CD4-positive, alpha-beta T cell treated with Interleukin-15 for 1 hour (primary cell): ENCODE data around the gene TRAPPC8.
"Not testable (repeated sequence)": the region's sequence is repeated elsewhere in the genome, so short reads cannot be mapped to it uniquely, and the experiment has no call there.

Source experiments
- DNase-seq: peaks from one replicate; pipeline ENCODE4 v3.0.0-alpha.2; 2020

TRAPPC8 gene

GRCh38 chr18:31837879-31838278, 105.0 kb downstream of the TRAPPC8 start:
- DNase-seq = no peak

GRCh38 chr18:31835528-31836133, 107.3 kb downstream of the TRAPPC8 start:
- DNase-seq = no peak

GRCh38 chr18:31831903-31832302, 111.0 kb downstream of the TRAPPC8 start:
- no peak for DNase-seq

DNA sequence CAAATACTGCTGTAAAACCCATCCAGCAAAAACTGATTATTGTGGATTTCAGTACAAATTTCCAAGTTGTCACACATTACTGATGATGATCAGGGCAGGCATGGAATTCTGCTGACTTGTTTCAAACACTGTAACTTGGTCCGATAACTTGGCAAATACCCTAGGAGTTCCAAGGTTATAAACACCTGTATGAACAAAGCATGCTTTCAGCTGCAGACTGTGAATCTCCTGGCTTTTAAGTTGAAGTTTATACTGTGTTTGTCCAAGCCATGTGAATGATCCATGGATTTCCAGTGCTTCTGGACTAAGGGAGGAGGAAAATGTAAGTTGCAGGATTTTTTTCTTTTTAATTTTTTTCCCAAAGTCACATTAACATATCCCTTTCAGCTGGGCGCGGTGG, 112.2 kb downstream of the TRAPPC8 start:
- DNase-seq = no peak

GRCh38 chr18:31828613-31829012, 114.3 kb downstream of the TRAPPC8 start:
- DNase-seq = no peak

DNA sequence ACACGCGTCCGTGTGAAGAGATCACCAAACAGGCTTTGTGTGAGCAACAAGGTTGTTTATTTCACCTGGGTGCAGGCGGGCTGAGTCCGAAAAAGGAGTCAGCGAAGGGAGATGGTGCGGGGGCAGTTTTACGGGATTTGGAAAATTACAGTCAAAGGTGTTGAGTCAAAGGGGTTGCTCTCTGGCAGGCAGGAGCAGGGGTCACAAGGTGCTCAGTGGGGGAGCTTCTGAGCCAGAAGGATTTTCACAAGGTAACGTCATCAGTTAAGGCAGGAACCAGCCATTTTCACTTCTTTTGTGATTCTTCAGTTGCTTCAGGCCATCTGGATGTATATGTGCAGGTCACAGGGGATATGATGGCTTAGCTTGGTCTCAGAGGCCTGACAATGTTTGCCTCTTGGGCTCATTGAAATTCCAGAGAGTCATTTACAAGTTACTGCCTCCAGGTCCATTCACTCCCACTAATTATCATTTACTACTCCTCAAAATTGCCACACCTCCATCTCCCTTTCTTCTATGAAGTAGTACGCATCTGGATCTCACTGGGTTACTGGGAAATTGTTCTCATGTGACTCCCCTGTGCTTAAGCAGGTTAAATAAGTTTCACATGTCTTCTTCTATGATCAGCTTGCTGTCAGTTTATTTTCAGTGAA, 116.1 kb downstream of the TRAPPC8 start:
- DNase-seq = not testable (repeated sequence)

DNA sequence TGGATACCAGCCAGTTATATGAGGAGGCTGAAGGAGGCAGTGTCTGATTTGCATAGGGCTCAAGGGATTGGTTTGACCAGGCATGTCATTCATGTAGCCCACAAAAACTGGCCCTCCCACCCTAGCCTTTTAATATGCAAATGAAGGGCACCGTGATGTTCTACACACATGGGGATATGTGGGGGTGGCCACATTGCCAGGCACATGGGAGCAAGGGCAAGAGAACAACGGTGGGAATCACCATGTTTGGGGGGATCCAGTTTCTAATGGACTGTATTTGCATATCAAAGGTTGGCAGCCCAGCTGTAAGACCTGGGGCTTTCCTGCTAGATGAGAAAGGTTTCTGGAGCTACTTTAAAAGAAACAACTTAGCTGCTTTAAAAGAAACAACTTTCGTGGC, 117.2 kb downstream of the TRAPPC8 start:
- DNase-seq = no peak

DNA sequence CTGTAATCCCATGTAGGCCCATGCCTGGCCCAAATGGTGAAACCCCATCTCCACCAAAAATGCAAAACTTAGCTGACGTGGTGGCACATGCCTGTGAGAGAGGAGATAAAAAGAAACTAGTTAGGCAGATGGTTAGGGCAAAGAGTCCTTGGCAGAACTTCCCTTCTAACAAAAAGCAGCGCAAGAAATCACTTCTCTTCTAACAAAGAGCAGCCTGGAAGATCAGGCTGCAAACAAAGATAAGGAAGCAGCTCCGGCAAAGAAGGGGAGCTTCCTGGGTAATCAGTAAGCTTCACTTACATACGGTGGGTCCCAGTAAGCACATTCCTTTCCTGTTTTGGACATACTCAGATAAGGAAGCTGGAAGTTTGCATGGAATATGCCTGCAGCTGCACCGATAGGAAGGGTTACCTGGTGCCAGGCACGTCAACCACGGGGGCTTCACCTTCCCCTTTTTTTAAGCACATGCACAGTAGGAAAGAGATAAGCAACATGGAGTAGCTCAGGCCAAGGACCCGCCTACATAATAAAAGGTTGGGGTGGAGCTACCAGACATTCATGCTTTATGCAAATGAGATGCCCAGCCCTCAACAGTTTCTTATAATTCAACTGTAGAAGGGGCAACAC, 121.3 kb downstream of the TRAPPC8 start:
- DNase-seq = no peak

- DNase-seq = no peak
Measured at GRCh38 chr18:31819925-31820229, 123.1 kb downstream of the TRAPPC8 start.

GRCh38 chr18:31819106-31819924, 123.6 kb downstream of the TRAPPC8 start:
- DNase-seq = no peak

DNA sequence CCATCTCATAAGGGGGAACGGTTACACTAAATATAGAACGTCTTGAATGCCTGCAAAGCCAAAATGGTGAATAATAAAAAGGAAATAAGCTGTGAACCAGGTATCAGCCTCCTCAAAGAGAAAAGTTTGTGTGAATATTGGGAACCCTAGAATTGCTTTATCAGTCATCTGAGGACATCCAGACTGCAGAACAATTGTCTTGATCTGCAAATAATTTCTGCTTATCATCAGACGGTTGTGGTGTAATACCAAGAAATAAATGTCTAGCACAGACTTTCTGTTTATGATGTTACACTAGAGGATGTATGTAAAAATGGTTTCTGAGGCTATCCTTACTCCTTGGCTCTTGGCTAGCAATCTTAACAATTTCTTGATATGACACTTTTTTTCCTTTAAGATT, 128.8 kb downstream of the TRAPPC8 start:
- DNase-seq = no peak

DNA sequence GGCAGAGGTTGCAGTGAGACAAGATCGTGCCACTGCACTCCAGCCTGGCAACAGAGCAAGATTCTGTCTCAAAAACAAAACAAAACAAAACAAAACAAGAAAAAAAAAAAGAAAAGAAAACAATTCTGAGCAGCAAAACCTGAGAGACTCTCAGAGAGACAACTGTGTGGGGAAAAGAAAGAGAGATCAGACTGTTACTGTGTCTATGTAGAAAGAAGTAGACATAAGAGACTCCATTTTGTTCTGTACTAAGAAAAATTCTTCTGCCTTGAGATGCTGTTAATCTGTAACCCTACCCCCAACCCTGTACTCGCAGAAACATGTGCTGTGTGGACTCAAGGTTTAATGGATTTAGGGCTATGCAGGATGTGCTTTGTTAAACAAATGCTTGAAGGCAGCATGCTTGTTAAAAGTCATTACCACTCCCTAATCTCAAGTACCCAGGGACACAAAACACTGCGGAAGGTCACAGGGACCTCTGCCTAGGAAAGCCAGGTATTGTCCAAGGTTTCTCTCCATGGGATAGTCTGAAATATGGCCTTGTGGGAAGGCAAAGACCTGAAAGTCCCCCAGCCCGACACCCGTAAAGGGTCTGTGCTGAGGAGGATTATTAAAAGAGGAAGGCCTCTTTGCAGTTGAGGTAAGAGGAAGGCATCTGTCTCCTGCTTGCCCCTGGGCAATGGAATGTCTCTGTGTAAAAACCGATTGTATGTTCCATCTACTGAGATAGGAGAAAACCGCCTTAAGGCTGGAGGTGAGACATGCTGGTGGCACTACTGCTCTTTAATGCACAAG, 132.4 kb downstream of the TRAPPC8 start:
- not testable (repeated sequence) for DNase-seq

DNA sequence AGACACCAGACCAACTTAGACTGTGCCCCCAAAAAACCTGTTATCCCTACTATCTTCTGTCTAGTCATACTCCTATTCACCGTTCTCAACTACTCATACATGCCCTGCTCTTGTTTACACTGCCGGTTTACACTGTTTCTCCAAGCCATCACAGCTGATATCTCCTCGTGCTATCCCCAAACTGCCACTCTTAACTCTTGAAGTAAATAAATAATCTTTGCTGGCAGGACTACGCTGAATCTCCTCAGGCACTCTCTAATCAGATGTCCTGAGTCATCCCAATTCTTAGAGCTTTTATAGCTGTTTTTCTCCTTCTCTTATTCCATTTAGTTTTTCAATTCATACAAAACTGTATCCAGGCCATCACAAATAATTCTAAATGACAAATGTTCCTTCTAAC, 133.9 kb downstream of the TRAPPC8 start:
- not testable (repeated sequence) for DNase-seq

DNA sequence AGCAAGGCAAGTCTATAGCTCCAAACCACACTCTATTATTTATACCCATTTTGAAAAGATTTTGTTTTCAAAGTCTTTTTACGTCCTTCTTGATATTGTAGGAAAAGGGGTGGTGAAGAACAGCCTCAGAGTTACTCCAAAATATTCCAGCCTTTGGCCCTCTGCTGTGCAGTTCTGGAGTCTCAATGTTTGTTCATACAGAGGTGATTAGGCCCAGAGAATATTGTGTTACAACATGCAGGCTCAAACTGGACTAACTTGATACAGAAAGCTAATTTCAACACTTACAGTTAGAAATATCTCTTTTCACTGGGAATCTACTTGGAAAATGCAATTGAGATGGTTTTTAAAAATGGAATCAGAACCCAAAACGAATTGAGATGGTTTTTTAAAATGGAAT, 141.8 kb downstream of the TRAPPC8 start:
- DNase-seq = no peak

DNA sequence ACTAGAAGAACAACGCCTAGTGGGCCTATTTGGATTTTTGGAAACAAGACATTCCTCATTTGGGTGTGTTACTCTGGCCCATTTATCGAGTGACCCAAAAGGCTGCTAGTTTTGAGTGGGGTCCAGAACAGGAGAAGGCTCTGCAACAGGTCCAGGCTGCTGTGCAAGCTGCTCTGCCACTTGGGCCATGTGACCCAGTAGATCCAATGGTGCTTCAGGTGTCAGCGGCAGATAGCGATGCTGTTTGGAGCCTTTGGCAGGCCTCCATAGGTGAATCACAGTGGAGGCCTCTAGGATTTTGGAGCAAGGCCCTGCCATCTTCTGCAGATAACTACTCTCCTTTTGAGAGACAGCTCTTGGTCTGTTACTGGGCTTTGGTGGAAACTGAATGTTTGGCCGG, 143.7 kb downstream of the TRAPPC8 start:
- not testable (repeated sequence) for DNase-seq

DNA sequence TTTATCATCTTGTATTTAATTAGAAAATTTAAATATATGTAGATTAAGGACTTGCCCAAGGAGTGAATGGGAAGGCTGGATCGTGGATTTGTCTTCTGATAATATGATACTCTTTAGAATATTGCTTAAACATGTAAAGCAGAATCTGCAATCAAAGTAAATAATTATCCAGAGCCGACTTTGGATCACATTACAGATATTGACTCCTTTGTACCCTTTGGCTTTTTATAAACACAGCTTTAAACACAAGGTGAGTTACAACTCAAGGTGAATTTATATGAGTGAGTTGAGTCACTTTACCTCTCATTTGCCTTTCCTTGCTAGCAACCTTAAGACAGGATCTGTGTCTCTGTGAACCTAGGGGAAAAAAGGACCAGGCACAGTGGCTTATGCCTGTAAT, 144.5 kb downstream of the TRAPPC8 start:
- no peak for DNase-seq

DNA sequence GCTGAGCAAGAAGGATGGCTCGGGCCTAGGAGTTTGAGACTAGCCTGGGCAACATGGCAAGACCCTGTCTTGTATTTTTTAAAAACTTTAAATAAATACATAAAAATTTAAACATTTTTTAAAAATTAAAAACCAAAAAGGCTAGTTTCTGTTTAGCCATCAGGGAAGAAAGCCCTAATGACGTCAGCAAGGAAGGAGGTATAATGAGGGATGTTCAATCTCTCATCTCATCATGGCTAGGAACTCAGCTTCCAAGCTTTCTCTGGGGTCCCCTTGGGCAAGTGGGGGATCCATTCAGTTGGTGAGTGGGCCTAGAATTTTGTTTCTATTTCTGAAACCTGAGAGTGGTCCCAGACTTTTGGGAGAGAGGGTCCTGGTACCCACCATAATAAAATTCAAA, 147.2 kb downstream of the TRAPPC8 start:
- DNase-seq = no peak

- DNase-seq = no peak
Measured at GRCh38 chr18:31793531-31793930, 149.4 kb downstream of the TRAPPC8 start.

DNA sequence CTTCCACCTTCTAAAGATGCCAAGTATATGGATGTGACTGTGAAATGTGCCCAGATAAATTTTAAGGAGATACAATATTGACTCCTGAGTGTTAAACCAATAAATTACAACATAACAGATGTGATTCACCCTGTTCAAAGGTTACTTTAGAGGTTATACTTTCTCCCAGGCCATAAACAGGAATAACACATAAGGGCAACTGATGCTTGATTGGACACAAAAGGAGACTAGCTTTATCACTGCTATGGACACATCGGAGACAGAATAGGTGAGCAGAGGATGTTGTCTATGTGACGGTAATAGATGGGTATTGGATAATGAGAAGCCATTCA, 150.4 kb downstream of the TRAPPC8 start:
- no peak for DNase-seq

- no peak for DNase-seq
Measured at GRCh38 chr18:31791817-31792579, 150.9 kb downstream of the TRAPPC8 start.

GRCh38 chr18:31789409-31789808, 153.5 kb downstream of the TRAPPC8 start:
- DNase-seq = no peak

DNA sequence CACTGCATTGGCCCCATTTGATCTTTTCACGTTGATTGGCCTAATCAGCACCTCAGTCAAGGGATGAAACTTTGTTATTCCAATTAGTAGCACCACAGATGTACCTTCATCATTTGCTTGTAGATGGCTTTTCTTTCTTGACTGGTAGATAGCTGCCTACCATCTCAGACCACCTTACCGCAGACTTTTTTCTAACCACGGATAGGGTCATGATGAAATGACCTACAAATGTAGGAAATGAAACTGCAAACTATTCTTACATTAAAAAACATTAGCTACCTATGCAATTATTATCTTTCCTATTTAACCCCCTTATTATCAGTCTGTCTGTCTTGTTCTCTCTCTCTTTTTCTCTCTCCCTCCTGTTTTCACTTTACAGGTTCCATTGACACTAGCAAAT, 159.9 kb downstream of the TRAPPC8 start:
- no peak for DNase-seq
